NB4 (cell line): ENCODE results near the gene TUT4.

ENCODE experiments used
- DNase-seq: peaks from one replicate; pipeline ENCODE4 v3.0.0; 2010; ENCODE audit warnings: low read depth
- H3K4me3 ChIP-seq: one replicate; pipeline ENCODE4 v1.5.1; 2011; ENCODE audit warnings: mild to moderate bottlenecking, low read depth, low read length, moderate library complexity
- CTCF ChIP-seq: IDR thresholded peaks from one replicate; pipeline ENCODE4 v1.5.1; 2012; ENCODE audit warnings: low read depth, low read length
- MAX ChIP-seq: IDR thresholded peaks from 2 replicates; pipeline ENCODE4 v1.6.1; 2011; ENCODE audit warnings: low read depth, low read length
- MYC ChIP-seq: IDR thresholded peaks from 2 replicates; pipeline ENCODE4 v1.6.1; 2011; ENCODE audit warnings: low read depth, low read length
- POLR2A ChIP-seq: IDR thresholded peaks from 2 replicates; pipeline ENCODE4 v1.6.1; 2011; ENCODE audit warnings: mild to moderate bottlenecking; ENCODE audit not compliant: insufficient read length; ENCODE audit errors: extremely low read depth

The TUT4 gene

GRCh38 chr1:52413410-52413989 is 139.4 kb downstream of the TUT4 start:
- no peak for DNase-seq
- H3K4me3 ChIP-seq: no peak overlapping the region
- TF ChIP-seq MYC: no peak
- no peak for TF ChIP-seq CTCF
- TF ChIP-seq MAX: no peak
- TF ChIP-seq POLR2A: no peak

- peak overlapping the region; percentile 90 for H3K4me3 ChIP-seq
- no peak for DNase-seq
- no peak for TF ChIP-seq POLR2A
- TF ChIP-seq CTCF: no peak
- no peak for TF ChIP-seq MAX
- TF ChIP-seq MYC: no peak
These were observed 147.9 kb downstream of the TUT4 start for GRCh38 chr1:52404975-52405338.

GRCh38 chr1:52404116-52404974 is 148.5 kb downstream of the TUT4 start, which contains the start of the genes ORC1 and PRPF38A:
ORC1 (minus strand) TSS chr1:52404423; CDS start chr1:52402223, 2,200 bp downstream.
PRPF38A (plus strand) TSS chr1:52404602; CDS start chr1:52404750, 148 bp downstream.
- DNase-seq: peak; percentile 96
- H3K4me3 ChIP-seq: peak within 1 kb of the TSS; percentile 90
- TF ChIP-seq MYC: peak; percentile 78
- TF ChIP-seq POLR2A: peak; percentile 75
- peak; percentile 24 for TF ChIP-seq CTCF
- TF ChIP-seq MAX: peak; percentile 80

GRCh38 chr1:52403566-52404115 is 149.3 kb downstream of the TUT4 start:
- TF ChIP-seq CTCF: no peak
- TF ChIP-seq POLR2A: no peak
- peak; percentile 28; the same call in 1 of the 2 replicates for TF ChIP-seq MAX
- peak; percentile 52 for TF ChIP-seq MYC
- peak; percentile 86 for DNase-seq
- peak overlapping the region; percentile 90 for H3K4me3 ChIP-seq

- TF ChIP-seq MAX (no peak), POLR2A (no peak), CTCF (no peak), MYC (no peak)
- peak overlapping the region; percentile 90 for H3K4me3 ChIP-seq
- no peak for DNase-seq
These were observed 150.0 kb downstream of the TUT4 start for GRCh38 chr1:52402860-52403240.
